GM20000 (cell line): ENCODE results near the gene PPP1R9A.
"Not testable (repeated sequence)": the region's sequence is repeated elsewhere in the genome, so short reads cannot be mapped to it uniquely, and the experiment has no call there.

Source experiments
- DNase-seq: peaks from one replicate; pipeline ENCODE4 v3.0.0; 2012; ENCODE audit warnings: low spot score
- CTCF ChIP-seq: IDR thresholded peaks from 2 replicates; pipeline ENCODE4 v1.5.1; 2012; ENCODE audit warnings: mild to moderate bottlenecking, control low read depth; ENCODE audit errors: extremely low read depth, missing control alignments

The PPP1R9A gene

GRCh38 chr7:94975336-94975735 is 67.9 kb downstream of the PPP1R9A start:
- no peak for TF ChIP-seq CTCF
- no peak for DNase-seq

- no peak for TF ChIP-seq CTCF
- DNase-seq, result no peak
Measured at GRCh38 chr7:94980418-94981142, 73.2 kb downstream of the PPP1R9A start.

GRCh38 chr7:94995921-94996320 is 88.5 kb downstream of the PPP1R9A start:
- DNase-seq, result no peak
- no peak for TF ChIP-seq CTCF

- no peak for DNase-seq
- no peak for TF ChIP-seq CTCF
Measured at GRCh38 chr7:94996369-94996768, 89.0 kb downstream of the PPP1R9A start.

- DNase-seq, result no peak
- TF ChIP-seq CTCF, result no peak
Measured at GRCh38 chr7:94997547-94997946, 90.2 kb downstream of the PPP1R9A start.

- TF ChIP-seq CTCF, result no peak
- DNase-seq, result no peak
Measured at GRCh38 chr7:94998266-94999068, 91.1 kb downstream of the PPP1R9A start.

GRCh38 chr7:94999069-94999351 is 91.6 kb downstream of the PPP1R9A start:
- TF ChIP-seq CTCF, result no peak
- no peak for DNase-seq

GRCh38 chr7:94999601-95000000 is 92.2 kb downstream of the PPP1R9A start:
- not testable (repeated sequence) for DNase-seq
